Measurements from ENCODE around the gene SYNGR3.
"Not testable (repeated sequence)": the region's sequence is repeated elsewhere in the genome, so short reads cannot be mapped to it uniquely, and the experiment has no call there.

SYNGR3 gene

DNA sequence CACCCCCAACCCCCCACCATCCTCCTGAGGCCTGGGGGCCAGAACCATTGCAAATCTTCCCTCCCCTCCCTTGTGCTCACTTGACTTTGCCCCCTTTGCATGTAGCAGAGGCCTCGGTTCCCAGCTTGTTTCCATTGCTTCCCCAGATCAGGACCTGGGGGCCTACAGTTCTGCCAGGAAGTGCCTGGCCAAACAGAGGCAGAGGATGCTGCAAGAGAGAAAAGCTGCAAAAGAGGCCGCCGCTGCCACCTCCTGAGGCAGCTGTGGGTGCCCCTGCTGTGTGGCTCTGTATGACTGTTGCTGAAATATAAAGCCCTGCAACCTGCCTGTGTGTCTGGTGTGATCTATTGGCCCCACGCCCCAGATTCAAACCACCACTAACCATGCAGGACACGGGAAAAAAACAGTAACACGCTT, 28.1 kb upstream of the SYNGR3 start:
- no peak overlapping the region for H3K27ac ChIP-seq
- H3K4me3 ChIP-seq: no peak overlapping the region
- TF ChIP-seq, protein P1, sequence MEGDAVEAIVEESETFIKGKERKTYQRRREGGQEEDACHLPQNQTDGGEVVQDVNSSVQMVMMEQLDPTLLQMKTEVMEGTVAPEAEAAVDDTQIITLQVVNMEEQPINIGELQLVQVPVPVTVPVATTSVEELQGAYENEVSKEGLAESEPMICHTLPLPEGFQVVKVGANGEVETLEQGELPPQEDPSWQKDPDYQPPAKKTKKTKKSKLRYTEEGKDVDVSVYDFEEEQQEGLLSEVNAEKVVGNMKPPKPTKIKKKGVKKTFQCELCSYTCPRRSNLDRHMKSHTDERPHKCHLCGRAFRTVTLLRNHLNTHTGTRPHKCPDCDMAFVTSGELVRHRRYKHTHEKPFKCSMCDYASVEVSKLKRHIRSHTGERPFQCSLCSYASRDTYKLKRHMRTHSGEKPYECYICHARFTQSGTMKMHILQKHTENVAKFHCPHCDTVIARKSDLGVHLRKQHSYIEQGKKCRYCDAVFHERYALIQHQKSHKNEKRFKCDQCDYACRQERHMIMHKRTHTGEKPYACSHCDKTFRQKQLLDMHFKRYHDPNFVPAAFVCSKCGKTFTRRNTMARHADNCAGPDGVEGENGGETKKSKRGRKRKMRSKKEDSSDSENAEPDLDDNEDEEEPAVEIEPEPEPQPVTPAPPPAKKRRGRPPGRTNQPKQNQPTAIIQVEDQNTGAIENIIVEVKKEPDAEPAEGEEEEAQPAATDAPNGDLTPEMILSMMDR (IDR thresholded peaks at IDR 0.05): no peak
- no peak for DNase-seq (ENCODE audit: low spot score)

DNA sequence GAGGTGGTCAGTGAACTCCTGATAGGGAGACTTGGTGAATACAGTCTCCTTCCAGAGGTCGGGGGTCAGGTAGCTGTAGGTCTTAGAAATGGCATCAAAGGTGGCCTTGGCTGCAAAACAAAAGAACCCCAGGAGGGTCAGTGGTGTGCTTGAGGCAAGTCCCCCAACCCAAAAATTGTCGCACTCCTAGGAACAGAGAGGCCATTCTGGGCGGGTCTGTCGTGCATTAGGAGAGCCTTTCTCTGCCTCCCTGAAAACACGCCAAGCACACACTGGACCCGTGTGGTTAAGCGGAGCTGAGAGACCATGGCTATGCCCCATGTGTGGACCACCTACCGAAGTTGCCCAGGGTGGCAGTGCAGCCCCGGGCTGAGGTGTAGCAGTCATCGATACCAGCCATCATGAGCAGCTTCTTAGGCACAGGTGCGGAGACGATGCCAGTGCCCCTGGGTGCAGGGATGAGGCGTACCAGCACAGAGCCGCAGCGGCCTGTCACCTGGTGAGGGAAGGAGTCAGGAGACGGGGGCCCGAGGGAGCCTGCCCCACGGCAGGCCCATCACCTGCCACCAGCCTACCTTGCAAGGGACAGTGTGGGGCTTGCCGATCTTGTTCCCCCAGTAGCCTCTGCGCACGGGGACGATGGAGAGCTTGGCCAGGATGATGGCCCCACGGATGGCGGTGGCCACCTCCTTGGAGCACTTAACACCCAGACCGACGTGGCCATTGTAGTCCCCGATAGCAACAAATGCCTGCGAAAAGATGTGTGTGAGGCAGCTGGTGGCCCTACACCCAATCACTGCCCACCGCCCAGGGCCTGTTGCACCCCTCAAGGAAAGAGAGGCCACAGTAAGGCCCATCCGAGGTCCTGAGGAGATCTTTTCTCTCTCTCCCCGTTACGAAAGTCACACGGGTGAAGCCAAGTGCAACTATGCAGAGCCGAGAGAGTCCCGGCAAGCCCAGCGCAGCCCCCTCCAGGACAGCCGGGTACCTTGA, 27.3 kb upstream of the SYNGR3 start:
- H3K4me3 ChIP-seq: peak overlapping the region; percentile 99
- not testable (repeated sequence) for H3K27ac ChIP-seq; DNase-seq (ENCODE audit: low spot score)

DNA sequence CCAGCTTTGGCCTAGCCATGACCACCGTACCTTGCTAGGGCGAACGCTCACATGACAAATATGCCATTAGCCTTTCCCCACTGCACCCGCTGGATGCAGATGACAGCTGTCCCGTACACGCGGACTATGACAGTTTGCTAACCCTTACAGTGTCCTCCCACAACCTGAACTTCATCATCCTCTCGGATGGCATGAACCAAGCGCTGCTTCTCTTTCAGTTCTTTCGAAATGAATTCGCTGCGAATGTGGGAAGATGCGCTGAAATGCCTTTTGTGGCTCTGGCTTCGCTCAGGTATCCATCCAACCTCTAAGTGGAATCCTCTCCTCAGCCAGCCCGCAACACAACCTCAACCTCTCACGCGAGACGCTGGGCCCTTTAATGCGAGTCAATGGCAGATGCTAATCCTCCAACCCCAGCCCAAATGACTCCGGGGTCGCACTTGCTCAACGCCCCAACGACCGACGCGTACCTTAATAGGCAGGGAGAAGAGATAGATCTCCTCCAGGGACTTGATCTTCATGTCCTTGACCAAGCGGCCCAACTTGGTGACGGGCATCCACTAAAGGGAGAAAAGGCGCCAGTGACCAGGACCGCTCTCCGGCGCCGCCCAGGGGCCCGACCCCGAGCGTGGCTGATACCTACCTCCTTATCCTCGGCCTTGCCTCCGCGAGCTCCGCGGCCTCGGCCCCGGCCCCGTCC, 25.8 kb upstream of the SYNGR3 start:
- TF ChIP-seq, protein P1 (IDR thresholded peaks at IDR 0.05): no peak
- H3K27ac ChIP-seq: peak overlapping the region; percentile 96 to 98
- no peak for DNase-seq (ENCODE audit: low spot score)
- peak overlapping the region; percentile 99 for H3K4me3 ChIP-seq

DNA sequence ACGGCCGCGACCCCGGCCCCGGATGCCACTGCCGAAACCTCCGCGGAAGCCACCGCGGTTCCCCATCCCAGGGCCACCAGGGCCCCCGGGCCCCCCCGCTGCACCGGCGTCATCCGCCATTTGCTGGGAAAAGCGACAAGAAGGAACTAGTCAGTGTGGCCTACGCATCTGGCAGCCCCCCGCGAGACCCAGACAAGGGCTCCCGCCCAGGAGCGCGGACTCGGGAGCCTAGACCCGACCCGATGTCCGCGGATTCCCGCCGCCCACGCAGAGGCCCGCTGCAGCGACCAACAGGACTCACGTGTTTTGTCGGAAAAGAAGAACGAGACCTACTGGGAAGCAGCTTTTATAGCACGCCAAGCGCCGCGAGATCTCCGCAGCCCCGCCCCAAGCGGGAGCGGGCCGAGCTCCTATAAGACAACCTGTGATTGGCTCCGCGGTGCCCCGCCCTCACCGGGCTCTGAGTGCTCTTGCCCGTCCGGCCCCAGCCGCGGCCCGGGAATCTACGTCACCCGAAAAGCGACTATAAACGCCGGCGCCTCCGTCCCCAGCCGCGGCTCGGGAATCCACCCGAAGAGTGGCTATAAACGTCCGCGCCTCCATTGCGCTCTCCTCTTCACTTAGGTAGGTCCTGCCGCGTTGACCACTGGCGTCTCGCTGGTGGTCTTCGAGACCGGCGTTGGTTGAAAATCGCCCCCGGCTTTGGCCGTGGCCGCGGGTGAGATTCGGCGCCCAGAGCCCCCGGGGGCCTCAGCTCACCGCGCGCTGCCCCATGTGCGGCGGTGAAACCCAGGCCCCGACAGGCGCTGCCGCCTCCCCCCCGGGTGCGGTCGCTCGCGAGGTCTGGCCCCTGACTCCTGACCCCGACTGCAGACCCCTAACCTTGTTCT, 25.0 kb upstream of the SYNGR3 start, which contains the start of gene RPS2:
RPS2 (minus strand) TSS at position 321 of the 890 bp plus-strand sequence; CDS start at position 120, 201 bp downstream.
- TF ChIP-seq, protein P1 (IDR thresholded peaks at IDR 0.05): no peak
- peak within 1 kb of the TSS; percentile 96 to 98 for H3K27ac ChIP-seq
- H3K4me3 ChIP-seq: peak within 1 kb of the TSS; percentile 99
- DNase-seq (ENCODE audit: low spot score): peak; percentile 99

DNA sequence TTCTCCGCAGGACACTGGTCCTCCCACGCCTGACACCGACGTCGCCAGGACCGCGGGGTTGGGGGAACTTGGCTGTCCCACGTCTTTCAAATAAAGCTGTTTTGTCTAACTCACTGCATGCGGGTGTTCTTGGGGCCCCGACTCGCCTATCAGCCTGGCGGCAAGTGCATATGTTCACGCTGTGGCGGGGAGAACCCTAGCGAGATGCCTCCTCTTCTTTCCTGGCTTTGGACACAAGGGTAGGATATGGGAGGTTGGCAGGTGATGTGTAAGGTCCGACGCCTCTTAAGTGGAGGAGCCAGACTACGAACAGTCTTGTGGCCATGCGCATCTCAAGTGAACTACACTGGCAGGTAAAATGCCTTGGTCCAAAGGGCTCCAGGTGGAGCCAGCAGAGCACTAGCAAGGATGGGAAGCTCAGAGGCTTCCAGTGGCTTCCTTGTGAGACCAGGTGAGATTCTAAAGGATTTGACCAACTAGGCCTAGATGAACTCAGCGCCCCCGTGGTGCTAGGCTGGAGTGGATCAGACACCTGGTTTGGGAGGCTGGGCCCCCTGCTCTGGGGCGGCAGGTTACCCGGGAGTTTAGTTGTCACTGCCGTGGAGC, 24.3 kb upstream of the SYNGR3 start:
- no peak for DNase-seq (ENCODE audit: low spot score)

DNA sequence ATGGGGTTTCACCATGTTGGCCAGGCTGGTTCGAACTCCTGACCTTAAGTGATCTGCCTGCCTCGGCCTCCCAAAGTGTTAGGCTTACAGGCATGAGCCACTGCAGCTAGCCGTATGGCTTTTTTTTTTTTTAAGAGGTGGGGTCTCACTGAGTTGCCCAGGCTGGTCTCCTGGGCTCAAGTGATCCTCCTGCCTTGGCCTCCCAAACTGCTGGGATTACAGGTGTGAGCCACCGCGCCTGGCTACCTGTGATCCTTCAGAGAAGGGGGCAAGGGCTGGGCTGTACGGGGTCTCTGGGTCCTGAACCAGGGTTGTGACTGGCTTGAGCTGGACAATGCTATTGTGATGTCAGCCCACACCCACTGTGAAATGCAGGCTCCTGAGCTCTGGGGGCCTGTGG, 23.3 kb upstream of the SYNGR3 start, which contains the start of gene RNF151:
RNF151 (plus strand) TSS at position 397 of the 400 bp plus-strand sequence. CDS start 26 bp downstream, outside the sequence.
- TF ChIP-seq, protein P1 (IDR thresholded peaks at IDR 0.05): no peak
- no peak for DNase-seq (ENCODE audit: low spot score)
- Histone ChIP-seq H3K4me3 (peak within 1 kb of the TSS; percentile 99), H3K27ac (peak within 1 kb of the TSS; percentile 96 to 98)

More for the DNA sequence above, 24.3 kb upstream of the SYNGR3 start:
- TF ChIP-seq, protein P1 (IDR thresholded peaks at IDR 0.05): no peak
- Histone ChIP-seq H3K4me3 (peak overlapping the region; percentile 99), H3K27ac (peak overlapping the region; percentile 96 to 98)

All from coronary artery (tissue), 2 donors.